KOPT-K1 (cell line): ENCODE results near the gene RGS10.
"Not testable (repeated sequence)": the region's sequence is repeated elsewhere in the genome, so short reads cannot be mapped to it uniquely, and the experiment has no call there.

ENCODE experiments used
- H3K27ac ChIP-seq: fragments of 200-600 bp; sonication (generic); 2 replicates; pipeline ENCODE4 v1.5.1; 2016; ENCODE audit warnings: antibody characterized with exemption, mild to moderate bottlenecking, low read depth, low read length; ENCODE audit not compliant: poor library complexity, severe bottlenecking
- H3K36me3 ChIP-seq: fragments of 200-600 bp; sonication (generic); 2 replicates; pipeline ENCODE4 v1.5.1; 2017; ENCODE audit warnings: antibody characterized with exemption, mild to moderate bottlenecking, low read length, moderate library complexity; ENCODE audit not compliant: insufficient read depth
- H3K9me3 ChIP-seq: fragments of 200-600 bp; sonication (generic); 2 replicates; pipeline ENCODE4 v1.5.1; 2017; ENCODE audit warnings: antibody characterized with exemption, low read length, mild to moderate bottlenecking; ENCODE audit not compliant: insufficient read depth, poor library complexity, severe bottlenecking

Gene RGS10

DNA sequence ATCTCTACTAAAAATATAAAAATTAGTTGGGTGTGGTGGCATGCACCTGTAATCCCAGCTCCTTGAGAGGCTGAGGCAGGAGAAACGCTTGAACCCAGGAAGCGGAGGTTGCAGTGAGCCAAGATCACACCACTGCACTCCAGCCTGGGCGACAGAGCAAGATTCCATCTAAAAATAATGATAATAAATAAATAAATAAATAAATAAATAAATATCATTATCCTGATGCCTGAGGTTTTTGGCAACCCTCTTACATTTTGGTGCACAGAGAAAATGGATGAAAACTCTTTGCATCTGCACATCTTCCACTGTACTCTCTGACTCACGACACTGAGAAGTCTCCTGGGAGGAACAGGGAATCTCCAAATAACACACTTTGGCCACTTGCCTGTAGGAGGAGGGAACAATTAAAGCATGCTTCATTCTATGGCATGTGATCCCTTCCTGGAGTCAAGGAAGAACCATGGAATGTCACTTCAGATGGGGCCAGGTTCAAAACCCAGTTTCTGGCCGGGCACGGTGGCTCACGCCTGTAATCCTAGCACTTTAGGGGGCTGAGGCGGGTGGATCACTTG, 13.8 kb downstream of the RGS10 start:
- H3K36me3 ChIP-seq = peaks cover 47% of the 10 kb centered on the region
- not testable (repeated sequence) for H3K27ac ChIP-seq, H3K9me3 ChIP-seq

DNA sequence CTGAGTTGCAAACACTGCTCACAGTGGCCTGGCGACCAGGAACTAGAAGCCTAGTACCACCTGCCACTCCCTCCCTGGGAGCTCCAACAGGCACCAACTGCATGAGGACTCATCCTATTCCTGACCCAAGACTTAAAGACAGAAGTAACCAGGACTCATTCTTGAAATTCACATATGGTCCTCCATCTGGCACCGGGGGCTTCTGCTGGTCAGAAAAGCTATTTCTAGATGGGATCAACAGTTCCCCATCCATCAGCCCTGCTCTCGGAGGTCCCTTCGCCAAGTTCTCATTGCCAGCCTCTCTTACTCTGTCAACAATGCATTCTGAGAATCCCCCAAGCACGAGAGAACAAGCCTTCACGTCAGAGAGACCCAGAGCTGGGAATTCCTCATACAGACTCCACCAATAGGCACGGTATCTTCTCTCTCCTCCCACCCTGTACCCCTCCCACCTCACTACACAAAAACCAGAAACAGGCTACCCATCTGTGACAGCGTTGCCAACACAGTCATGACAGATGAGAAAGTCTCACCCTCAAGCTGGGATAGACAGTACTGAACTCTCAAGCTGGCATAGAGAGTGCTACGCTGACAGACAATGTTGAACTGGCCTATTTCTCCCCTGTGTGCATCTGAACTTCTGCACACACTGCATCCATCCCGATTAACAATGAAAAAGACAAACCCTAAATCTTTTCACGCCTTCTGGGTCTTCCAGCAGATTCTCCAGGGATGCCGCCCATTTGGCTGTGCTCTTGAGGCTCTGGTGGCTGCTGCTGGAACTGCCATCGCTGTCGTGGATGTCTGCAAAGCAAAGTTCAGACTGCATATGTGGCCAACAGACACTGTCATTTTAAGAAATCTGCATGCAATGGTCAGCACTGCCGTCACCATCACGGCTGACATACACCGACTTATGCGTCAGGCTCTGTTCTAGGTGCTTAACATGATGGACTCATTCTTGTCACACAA, 15.6 kb downstream of the RGS10 start:
- H3K36me3 ChIP-seq = peaks cover 61% of the 10 kb centered on the region
- H3K27ac ChIP-seq = no peak overlapping the region
- no peaks in the 10 kb centered on the region for H3K9me3 ChIP-seq

DNA sequence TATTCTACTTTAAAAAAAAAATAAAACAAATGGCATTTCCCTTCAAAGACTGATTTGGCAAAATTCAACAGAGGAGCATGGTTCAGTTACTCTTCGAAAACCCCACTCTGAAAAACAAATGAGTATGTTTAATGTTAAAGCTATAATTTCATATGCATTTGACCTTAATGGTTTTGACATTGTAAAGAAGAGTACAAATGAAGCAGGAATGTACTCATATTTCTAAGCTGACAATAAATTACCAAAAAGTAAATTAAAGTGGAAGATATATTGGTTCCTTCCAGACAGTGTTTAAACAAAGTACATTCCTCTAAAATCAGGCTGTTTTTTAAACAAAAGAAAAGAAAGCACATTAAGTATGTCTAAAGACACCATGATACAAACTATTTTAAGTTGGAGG, 16.4 kb downstream of the RGS10 start:
- Histone ChIP-seq H3K27ac (no peak overlapping the region), H3K36me3 (peaks cover 69% of the 10 kb centered on the region), H3K9me3 (no peaks in the 10 kb centered on the region)

DNA sequence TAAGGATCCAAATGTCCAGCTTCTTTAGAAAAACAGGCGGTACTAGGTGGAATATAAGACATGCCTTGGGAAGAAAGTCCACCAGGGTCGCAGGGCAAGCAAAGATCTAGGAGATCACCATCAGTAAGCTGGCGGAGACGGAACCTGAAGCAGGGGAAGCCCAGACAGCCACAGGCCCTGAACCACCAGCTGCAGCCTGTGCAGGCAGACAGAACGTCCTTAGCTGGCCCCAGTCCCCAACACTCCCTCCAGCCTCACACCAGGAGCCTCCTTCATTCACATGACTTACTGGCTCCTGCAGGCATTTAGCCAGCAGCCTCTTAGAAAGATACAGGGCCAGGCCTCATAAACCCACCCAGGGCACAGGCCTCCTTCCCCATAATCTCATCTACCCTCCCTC, 17.4 kb downstream of the RGS10 start:
- Histone ChIP-seq H3K9me3 (no peaks in the 10 kb centered on the region), H3K27ac (no peak overlapping the region), H3K36me3 (peaks cover 79% of the 10 kb centered on the region)

DNA sequence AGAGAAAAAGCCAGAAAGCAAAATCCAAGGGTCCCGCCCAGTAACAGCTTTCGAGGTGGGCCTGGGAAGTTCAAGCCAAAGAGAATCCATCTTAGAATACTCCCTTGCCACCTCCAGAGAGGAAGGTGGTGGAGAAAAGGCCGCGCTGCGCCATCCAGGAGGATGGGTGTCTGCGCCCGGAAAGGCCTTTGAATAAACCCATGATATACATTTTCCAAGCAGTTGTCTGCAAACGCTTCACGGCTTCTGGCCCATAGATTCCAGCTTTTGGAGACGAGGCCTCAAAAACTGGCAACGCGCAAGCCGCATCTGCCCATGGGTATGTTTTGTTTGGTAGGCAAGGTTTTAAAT, 17.8 kb downstream of the RGS10 start:
- H3K9me3 ChIP-seq = no peaks in the 10 kb centered on the region
- H3K27ac ChIP-seq = no peak overlapping the region
- peaks cover 83% of the 10 kb centered on the region for H3K36me3 ChIP-seq

DNA sequence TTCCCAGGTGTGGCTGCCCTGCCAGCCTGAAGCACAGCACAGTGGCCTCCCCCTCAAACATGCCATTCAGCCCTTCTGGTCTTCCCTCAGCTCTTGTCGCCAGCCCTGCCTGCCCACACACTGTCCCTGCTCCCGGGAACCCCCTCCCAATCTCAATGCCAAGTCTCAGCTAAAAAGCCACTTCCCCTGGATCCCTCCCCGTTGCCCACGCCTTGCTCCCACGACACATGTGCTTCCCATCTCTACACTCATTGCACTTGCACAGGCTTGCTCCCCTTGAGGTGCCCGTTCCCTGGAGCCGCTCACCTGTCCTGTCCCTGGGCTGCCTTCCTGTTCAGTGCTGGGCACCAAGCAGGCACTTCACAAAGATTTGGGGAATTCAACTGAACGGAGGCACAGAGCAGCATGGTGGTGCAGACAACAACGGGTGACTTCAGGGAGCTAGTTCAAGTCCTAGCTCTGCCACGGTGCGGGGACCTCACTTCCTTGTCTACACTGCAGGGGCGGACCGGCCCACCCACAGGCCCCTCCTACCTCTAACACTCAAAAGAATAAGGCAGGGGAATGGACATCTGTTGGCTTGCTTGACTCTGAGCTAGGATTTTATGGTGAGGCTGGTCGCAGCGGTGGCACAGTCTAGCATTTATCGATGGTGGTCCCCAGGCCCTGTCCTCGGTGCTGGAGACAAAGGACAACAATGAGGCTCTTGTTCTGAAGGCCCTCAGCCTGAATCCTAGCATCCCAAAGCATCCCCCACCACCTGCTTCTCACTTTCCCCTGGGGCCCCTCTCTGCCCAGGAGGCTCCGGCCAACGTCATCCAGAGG, 18.4 kb downstream of the RGS10 start:
- Histone ChIP-seq H3K27ac (peak overlapping the region; percentile 5), H3K9me3 (no peaks in the 10 kb centered on the region), H3K36me3 (peaks cover 85% of the 10 kb centered on the region)

DNA sequence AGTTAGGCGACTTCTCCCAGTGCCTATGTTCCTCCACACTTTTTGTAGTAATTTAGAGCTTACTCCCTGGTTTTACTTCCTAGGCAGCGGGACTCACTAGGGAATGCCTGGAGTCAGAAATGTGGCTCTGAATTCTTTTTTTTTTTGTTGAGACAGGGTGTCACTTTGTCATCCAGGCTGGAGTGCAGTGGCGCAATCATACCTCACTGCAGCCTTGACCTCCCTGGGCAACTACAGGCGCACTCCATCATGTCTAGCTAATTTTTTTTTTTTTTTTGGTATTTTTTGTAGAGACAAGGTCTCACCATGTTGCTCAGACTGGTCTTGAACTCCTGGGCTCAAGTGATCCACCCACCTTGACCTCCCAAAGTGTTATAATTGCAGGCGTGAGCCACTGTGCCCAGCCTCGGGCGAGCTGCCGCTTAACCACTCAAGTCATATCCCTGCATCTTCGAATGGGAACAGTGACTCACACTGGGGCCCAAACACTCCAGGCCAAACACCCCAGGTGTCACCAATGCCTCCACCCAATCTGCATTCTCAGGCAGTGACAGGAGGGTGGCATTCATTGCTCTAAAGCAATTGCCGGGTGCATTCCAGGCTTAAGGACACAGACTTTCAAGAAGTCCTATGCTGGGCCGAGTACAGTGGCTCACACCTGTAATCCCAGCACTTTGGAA, 19.6 kb downstream of the RGS10 start:
- Histone ChIP-seq H3K27ac (no peak overlapping the region), H3K9me3 (no peaks in the 10 kb centered on the region), H3K36me3 (peaks cover 83% of the 10 kb centered on the region)

DNA sequence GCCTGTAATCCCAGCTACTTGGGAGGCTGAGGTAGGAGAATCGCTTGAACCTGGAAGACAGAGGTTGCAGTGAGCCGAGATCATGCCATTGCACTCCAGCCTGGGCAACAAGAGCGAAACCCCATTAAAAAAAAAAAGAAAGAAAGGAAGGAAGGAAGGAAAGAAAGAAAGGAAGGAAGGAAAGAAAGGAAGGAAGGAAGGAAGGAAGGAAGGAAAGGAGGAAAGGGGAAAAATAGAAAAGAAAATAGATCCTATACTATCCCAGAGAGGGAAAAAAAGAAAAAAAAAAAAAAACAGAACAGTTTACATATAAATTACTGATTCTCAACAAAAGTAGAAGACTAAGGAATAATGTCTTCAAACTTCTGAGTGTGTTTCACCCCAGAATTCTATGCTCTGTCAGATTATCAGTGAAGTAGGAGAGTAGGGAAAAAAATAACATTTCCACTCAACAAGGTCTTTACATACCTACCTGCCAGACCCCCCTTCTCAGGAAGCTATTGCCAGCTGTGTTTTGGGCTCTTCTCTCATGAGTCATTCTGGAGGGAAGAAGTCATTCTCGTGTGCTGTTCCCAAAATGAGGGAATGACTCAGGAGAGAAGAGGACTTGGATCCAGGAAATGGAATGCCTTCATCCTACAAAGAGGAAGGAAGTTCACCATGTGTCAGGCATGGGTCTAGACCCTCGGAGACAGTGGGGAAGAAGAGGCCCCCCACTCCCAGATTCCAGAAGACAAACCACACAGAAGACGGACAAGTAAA, 20.9 kb downstream of the RGS10 start:
- H3K27ac ChIP-seq = no peak overlapping the region

DNA sequence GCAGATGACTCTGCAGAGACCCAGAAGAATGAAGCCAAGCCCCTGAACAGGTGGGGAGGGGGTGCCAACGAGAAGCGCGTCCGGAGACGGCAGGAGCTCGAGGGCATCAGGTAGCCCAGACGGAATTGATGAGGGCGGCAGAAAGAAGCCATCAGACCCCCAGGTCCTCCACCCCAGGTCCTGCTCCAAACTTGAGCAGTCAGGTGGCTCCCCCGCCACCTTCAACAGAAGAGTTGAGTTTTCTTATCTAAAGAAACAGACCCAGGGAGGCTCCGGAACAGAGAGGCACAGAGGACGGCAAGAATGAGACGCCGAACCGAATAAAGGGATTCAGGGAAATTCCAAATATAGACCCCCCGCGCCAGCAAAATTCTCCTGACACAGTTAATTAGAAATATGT, 22.2 kb downstream of the RGS10 start:
- peaks cover 63% of the 10 kb centered on the region for H3K36me3 ChIP-seq

More for the DNA sequence above, 20.9 kb downstream of the RGS10 start:
- Histone ChIP-seq H3K36me3 (peaks cover 71% of the 10 kb centered on the region), H3K9me3 (no peaks in the 10 kb centered on the region)

DNA sequence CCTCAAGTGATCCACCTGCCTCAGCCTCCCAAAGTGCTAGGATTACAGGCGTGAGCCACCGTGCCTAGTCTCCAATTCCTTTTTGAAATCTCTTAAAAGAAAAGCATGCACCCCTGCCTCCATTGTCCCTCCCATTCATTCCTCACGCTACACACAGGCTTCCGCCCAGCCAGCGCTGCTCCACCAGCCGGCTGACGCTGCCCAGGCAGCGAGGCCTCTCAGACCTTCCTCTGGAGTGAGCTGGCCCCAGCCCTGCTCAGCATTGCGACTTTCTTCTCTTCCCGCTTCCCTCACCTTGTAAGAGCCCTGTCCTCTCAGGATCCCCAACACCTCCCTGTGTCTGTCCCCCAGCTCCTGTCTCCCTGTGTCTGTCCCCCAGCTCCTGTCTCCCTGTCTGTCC, 23.6 kb downstream of the RGS10 start:
- Histone ChIP-seq H3K27ac (peak overlapping the region; percentile 97), H3K9me3 (no peaks in the 10 kb centered on the region), H3K36me3 (peaks cover 62% of the 10 kb centered on the region)

More for the DNA sequence above, 22.2 kb downstream of the RGS10 start:
- no peaks in the 10 kb centered on the region for H3K9me3 ChIP-seq
- peak overlapping the region; percentile 18 for H3K27ac ChIP-seq

DNA sequence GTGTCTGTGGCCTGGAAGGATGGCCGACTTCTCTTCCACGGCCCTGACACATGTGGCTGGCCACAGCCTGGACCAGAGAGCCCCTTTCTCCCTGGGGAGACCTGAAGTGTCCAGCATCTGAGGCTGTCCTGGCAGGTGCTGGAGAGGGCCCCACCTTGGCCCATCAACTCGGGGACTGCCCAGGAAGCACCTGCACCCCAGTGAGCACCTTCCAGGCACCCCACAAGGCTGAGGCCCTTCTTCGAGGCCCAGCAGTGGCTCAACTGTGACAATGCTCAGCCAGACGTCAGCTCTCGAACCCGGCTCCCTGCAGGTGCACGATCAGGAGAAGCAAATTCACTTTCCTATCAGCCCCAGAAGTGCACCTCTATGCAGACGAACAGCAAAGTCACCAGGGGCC, 24.3 kb downstream of the RGS10 start:
- peak overlapping the region; percentile 97 for H3K27ac ChIP-seq
- H3K9me3 ChIP-seq = no peaks in the 10 kb centered on the region
- peaks cover 61% of the 10 kb centered on the region for H3K36me3 ChIP-seq

DNA sequence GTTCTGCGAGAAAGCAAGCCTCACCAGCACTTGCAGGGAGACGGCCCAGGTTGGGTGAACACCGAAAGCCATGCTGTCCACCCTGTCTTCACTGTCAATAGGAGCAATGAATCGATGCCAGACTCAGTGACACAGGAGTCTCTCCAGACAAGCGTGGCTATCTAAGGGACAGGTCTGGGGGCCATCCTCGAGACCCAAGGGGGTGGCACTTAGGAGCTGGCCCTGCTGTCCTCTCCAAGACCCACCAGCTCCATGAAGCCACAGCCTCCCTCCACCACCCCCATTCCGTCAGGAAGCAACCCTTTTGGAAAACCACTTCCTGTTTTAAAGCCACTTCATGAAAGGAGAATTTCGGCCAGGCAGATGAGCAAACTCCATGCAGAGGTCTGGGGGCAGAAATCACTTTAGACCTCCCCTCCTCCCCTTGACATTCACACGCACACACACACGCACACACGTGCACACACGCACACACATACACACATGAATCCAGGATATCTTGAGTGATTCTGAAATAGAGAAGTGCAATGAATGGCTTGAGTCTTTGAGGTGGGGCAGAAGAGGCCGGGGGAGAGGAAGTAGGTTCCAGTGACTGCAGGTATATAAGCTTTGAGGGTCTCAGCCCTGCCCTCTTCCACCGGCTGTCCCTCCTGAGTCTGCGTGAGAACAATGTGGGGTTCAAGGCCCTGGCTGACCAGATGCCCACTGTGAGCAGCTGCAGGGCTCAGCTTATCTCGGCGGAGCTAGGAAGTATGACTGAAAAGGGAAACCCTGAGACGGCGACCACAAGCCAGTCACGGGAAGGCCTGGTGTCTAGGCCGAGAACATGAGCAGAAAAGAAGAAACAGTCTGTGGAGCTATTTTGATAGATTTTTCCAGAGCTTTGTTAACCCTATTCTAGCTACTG, 25.0 kb downstream of the RGS10 start:
- Histone ChIP-seq H3K36me3 (peaks cover 61% of the 10 kb centered on the region), H3K9me3 (no peaks in the 10 kb centered on the region), H3K27ac (peak overlapping the region; percentile 97)

DNA sequence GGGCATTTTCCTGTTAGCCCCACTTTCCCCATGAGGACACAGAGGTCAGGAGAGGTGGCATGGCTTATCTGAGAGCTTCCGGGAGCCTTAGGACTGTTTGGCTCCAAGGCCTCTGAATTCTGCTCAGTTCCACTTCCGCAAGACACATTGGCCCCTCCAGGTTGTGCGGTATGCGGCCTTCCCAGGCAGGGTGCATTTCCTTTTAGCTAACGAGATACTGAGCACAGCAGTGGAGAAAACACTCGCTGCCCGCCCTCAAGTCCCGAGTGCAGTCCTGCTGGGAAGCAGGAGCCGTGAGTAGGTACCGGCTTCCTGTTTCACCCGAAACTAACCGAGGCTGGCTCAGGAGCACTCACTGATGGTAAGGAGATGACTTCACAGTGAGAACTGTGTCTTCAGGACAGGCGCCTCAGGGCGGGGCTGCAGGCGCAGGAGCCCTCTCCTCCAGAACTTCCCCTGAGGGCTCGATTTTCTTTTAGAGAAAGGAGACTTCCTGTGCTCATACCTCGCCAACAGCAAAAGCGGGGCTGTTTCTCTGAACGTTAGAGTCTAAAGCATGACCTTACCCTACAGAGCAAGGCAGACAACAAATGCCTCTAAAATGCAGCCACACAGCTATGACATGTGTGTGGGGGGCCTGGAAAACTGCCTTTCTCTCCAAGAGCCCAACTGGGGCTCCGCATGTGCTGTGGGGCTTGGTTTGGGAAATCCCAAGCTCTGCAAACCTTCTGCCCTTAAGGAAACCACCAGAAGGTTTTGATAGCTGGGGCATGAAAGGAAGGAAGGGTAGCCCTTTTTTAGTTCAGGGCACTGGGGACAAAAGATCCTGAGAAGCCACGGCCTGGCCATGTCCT, 25.9 kb downstream of the RGS10 start:
- peaks cover 61% of the 10 kb centered on the region for H3K36me3 ChIP-seq
- peak overlapping the region; percentile 97 for H3K27ac ChIP-seq
- no peaks in the 10 kb centered on the region for H3K9me3 ChIP-seq
